Peyer's patch (tissue), 4 donors: ENCODE results near the gene EEF2K.

Experiments used
- CTCF ChIP-seq, 6 experiments: fragments of 450-650 bp in 4 of 6; fragments of 200-600 bp in 2 of 6; sonication (generic) in 1 of 6; IDR thresholded peaks; one replicate each; pipeline ENCODE4 v1.5.1; 2017 to 2019; ENCODE audit warnings: antibody characterized with exemption in 6 of 6, mild to moderate bottlenecking in 3 of 6, moderate library complexity in 1 of 6
- POLR2A ChIP-seq, 2 donors: fragments of 450-650 bp; IDR thresholded peaks; one replicate each; pipeline ENCODE4 v1.5.1; 2017; ENCODE audit warnings: antibody characterized with exemption in 2 of 2, mild to moderate bottlenecking in 2 of 2, moderate library complexity in 2 of 2

- TF ChIP-seq CTCF (IDR thresholded peaks at IDR 0.05) (no peak), POLR2A (IDR thresholded peaks at IDR 0.05) (no peak)
Measured at GRCh38 chr16:22284637-22285036, 78.6 kb downstream of the EEF2K start.
